Measurements from ENCODE around the gene RPP25L. TPM values are rescaled to one million over a fixed set of nuclear protein-coding genes. Genes with fewer than 3 reads are reported as not detected.

Gene RPP25L
- total and polyA plus RNA-seq, 10 of the 15 experiments (the other 5 are each of a cell fraction or from before 2014, with no cell fraction given), result 7.7 to 30.2 (median 16.8) TPM

- no peaks in the 10 kb centered on the region for H3K79me2 ChIP-seq (ENCODE audit: control insufficient read depth, insufficient read depth, low read length)
- WGBS (ENCODE audit: insufficient coverage, insufficient replicate concordance, low lambda C conversion rate, missing lambda C conversion rate), result 18% methylated on average over 20 of the region's 20 CpGs
- DNase-seq (ENCODE audit: low read depth, low spot score) (no peak), ATAC-seq (no peak), FAIRE-seq (no peak)
- in situ Hi-C loops (cut with MboI), result no loop called here
- ChIA-PET CTCF (no interaction called here), RAD21 (ENCODE audit: unreplicated experiment) (no interaction called here), POLR2A (no interaction called here), SMC1A (ENCODE audit: uncharacterized antibody, unreplicated experiment) (interaction anchor here (0.6 kb wide), 1 partner anchor 10 kb away, joined by 3 read pairs; no protein-coding TSS in a partner anchor)
- no peaks in the 10 kb centered on the region for H3K9me3 ChIP-seq (replicated peaks; ENCODE audit: control insufficient read depth, insufficient read depth, low read length)
- H3K4me3 ChIP-seq, result no peak overlapping the region; the same call in 1 of the 2 replicates
- no peak overlapping the region for H2AFZ ChIP-seq (ENCODE audit: control insufficient read depth, low read depth, low read length)
- H3K27me3 ChIP-seq (replicated peaks in 1 of 2; ENCODE audit: control insufficient read depth in 2 of 2, insufficient read depth in 2 of 2, low read length in 1 of 2), result peaks cover 14 to 22% of the 10 kb centered on the region in 2 experiments
- intact Hi-C loops (cut with micrococcal nuclease; ENCODE audit: unreplicated experiment), result no loop called here
- BruUV-seq (replicated peaks), result no TSS peak
- peaks cover 4% of the 10 kb centered on the region; the same call in 1 of the 2 replicates for H3K4me1 ChIP-seq (ENCODE audit: control insufficient read depth, insufficient read depth, low read length)
- TF ChIP-seq BCL3 (IDR thresholded peaks at IDR 0.05; ENCODE audit: borderline replicate concordance, insufficient read depth, low read depth, low read length, poor library complexity, severe bottlenecking), result no peak
- peak; percentile 35 for TF ChIP-seq SUZ12 (IDR thresholded peaks at IDR 0.05; ENCODE audit: unreplicated experiment)
- no peak for TF ChIP-seq NR2C2 (IDR thresholded peaks at IDR 0.05; ENCODE audit: borderline replicate concordance, control insufficient read depth, insufficient read length, low read depth)
- 0 out of 2 replicates have a peak, but pooled peaks have one; percentile 19 for TF ChIP-seq EZH2 (IDR thresholded peaks at IDR 0.05; ENCODE audit: borderline replicate concordance, control insufficient read depth, low read depth, low read length)
- no peak for TF ChIP-seq NFYA (IDR thresholded peaks at IDR 0.05; ENCODE audit: borderline replicate concordance, low read depth, low read length)
- TF ChIP-seq POLR2AphosphoS2 (IDR thresholded peaks at IDR 0.05; ENCODE audit: low read depth, low read length), result no peak
- no peak for TF ChIP-seq ZNF207 (IDR thresholded peaks at IDR 0.05; ENCODE audit: borderline replicate concordance)
- TF ChIP-seq ZNF384 (IDR thresholded peaks at IDR 0.05; ENCODE audit: borderline replicate concordance, low read depth, low read length), result no peak
- TF ChIP-seq BCL11A (IDR thresholded peaks at IDR 0.05; ENCODE audit: low read depth, low read length), result no peak
- TF ChIP-seq ATF3 (IDR thresholded peaks at IDR 0.05; ENCODE audit: borderline replicate concordance, extremely low read depth, low read depth, low read length), result no peak
- no peak for TF ChIP-seq BHLHE40 (IDR thresholded peaks at IDR 0.05; ENCODE audit: borderline replicate concordance in 1 of 2, low read depth in 2 of 2, low read length in 1 of 2)
- no peak for TF ChIP-seq BRCA1 (IDR thresholded peaks at IDR 0.05; ENCODE audit: low read depth, low read length)
- no peak for TF ChIP-seq IKZF1 (conservative IDR thresholded peaks at IDR 0.05)
- no peak for TF ChIP-seq ESRRA (IDR thresholded peaks at IDR 0.05; ENCODE audit: low read length)
- 0 out of 2 replicates have a peak overlapping the region, but pooled peaks have one; percentile 71 for H3K4me2 ChIP-seq (ENCODE audit: control insufficient read depth, insufficient read depth)
- H4K20me1 ChIP-seq (ENCODE audit: control insufficient read depth, insufficient read depth), result no peaks in the 10 kb centered on the region; the same call in 1 of the 2 replicates
- H3K9ac ChIP-seq (ENCODE audit: control insufficient read depth, insufficient read depth, low read length), result no peak overlapping the region
- H3K36me3 ChIP-seq (ENCODE audit: control insufficient read depth in 2 of 2, insufficient read depth in 2 of 2, low read length in 1 of 2), result no peaks in the 10 kb centered on the region
- no peak overlapping the region for H3K27ac ChIP-seq (ENCODE audit: control insufficient read depth, insufficient read depth)
These were observed 16.1 kb upstream of the RPP25L start for GRCh38 chr9:34627716-34628655.

Data from GM12878 (cell line).